Gastrocnemius medialis (tissue), 4 donors: ENCODE results near the gene IGFN1. TPM values are rescaled to one million over a fixed set of nuclear protein-coding genes. Genes with fewer than 3 reads are reported as not detected.

Experiments
- ATAC-seq, 2 donors: fragments of 150-250 bp; one replicate each; pipeline ENCODE4 v1.9.1; 2016
- DNase-seq, 2 donors: peaks; one replicate each; pipeline ENCODE4 v3.0.0-alpha.2; 2019
- H3K27ac ChIP-seq, 4 donors: fragments of 200-600 bp; sonication (generic); 1 replicate in 1 of 4; 2 replicates in 3 of 4; pipeline ENCODE4 v1.5.1; 2016 to 2018; ENCODE audit warnings: mild to moderate bottlenecking in 2 of 4, moderate library complexity in 1 of 4
- H3K27me3 ChIP-seq, 3 donors: fragments of 200-600 bp; sonication (generic) in 2 of 3; 1 replicate in 1 of 3; 2 replicates in 2 of 3; pipeline versions ENCODE4 v1.5.1 to v1.6.0; 2016 to 2019; ENCODE audit warnings: mild to moderate bottlenecking in 1 of 3, moderate library complexity in 1 of 3
- H3K36me3 ChIP-seq, 2 donors: fragments of 200-600 bp; sonication (generic) in 1 of 2; one replicate each; pipeline ENCODE4 v1.5.1; 2017 to 2018
- H3K4me1 ChIP-seq, 2 donors: fragments of 200-600 bp; sonication (generic) in 1 of 2; one replicate each; pipeline ENCODE4 v1.5.1; 2016 to 2017; ENCODE audit warnings: mild to moderate bottlenecking in 2 of 2
- H3K4me3 ChIP-seq, 4 donors: fragments of 200-600 bp; sonication (generic) in 3 of 4; 1 replicate in 1 of 4; 2 replicates in 3 of 4; pipeline ENCODE4 v1.5.1; 2016 to 2019; ENCODE audit warnings: mild to moderate bottlenecking in 2 of 4
- H3K9me3 ChIP-seq, 3 donors: fragments of 200-600 bp; sonication (generic) in 2 of 3; 1 replicate in 1 of 3; 2 replicates in 2 of 3; pipeline ENCODE4 v1.5.1; 2016 to 2019
- CTCF ChIP-seq, 5 experiments: fragments of 450-650 bp in 3 of 5; fragments of 200-600 bp in 2 of 5; sonication (generic) in 2 of 5; IDR thresholded peaks in 4 of 5; conservative IDR thresholded peaks in 1 of 5; 1 replicate in 4 of 5; 2 replicates in 1 of 5; pipeline ENCODE4 v1.5.1; 2016 to 2019; ENCODE audit warnings: antibody characterized with exemption in 5 of 5, mild to moderate bottlenecking in 3 of 5, moderate library complexity in 3 of 5
- POLR2A ChIP-seq, 2 donors: fragments of 450-650 bp; IDR thresholded peaks; one replicate each; pipeline ENCODE4 v1.6.1; 2017; ENCODE audit warnings: antibody characterized with exemption in 2 of 2, mild to moderate bottlenecking in 2 of 2, moderate library complexity in 2 of 2
- in situ Hi-C, 4 donors: fragments of 200-750 bp; cut with MboI; loops; one replicate each; pipeline versions ENCODE4 v1.15.0 to v1.8.0; 2017; ENCODE audit warnings: low sequenced_read_pairs in 4 of 4
- intact Hi-C: fragments of 100-400 bp; cut with DNase I; formaldehyde crosslinking; loops from one replicate; pipeline ENCODE4 v1.15.1; 2023; ENCODE audit warnings: low total_unique reads
- total RNA-seq, 4 donors: library from RNA; depleted of rRNA; stranded (reverse); fragments of >200 nt; gene quantifications; one replicate each; pipeline versions ENCODE4 v1.1.0 to v1.2.3, GENCODE V29; 2016

Gene IGFN1
- total RNA-seq, 4 donors from 2014 or later = 11.2 to 113 (median 27.7) TPM

- TF ChIP-seq POLR2A (IDR thresholded peaks at IDR 0.05) (no peak), CTCF (IDR thresholded peaks at IDR 0.05 in 4 of 5, conservative IDR thresholded peaks at IDR 0.05 in 1 of 5) (no peak)
- in situ Hi-C loops (loop anchor here (10.0 to 25.0 kb wide), 2 partner anchors 89 to 97 kb away; no protein-coding TSS in a partner anchor), intact Hi-C loops (no loop called here)
- no peak overlapping the region for H3K27ac ChIP-seq
- H3K4me3 ChIP-seq = no peak overlapping the region
- peaks cover 9 to 18% (median 12%) of the 10 kb centered on the region in 3 donors for H3K27me3 ChIP-seq
- no peaks in the 10 kb centered on the region for H3K4me1 ChIP-seq
- DNase-seq = no peak
- no peak for ATAC-seq
- H3K36me3 ChIP-seq = no peaks in the 10 kb centered on the region
- no peaks in the 10 kb centered on the region for H3K9me3 ChIP-seq
Observed at GRCh38 chr1:201265756-201266155, 75.1 kb downstream of the IGFN1 start.

GRCh38 chr1:201266276-201266675, 75.7 kb downstream of the IGFN1 start:
- Histone ChIP-seq H3K4me3 (no peak overlapping the region), H3K27me3 (peaks cover 4 to 13% (median 8%) of the 10 kb centered on the region in 3 donors), H3K27ac (no peak overlapping the region), H3K9me3 (no peaks in the 10 kb centered on the region), H3K36me3 (no peaks in the 10 kb centered on the region), H3K4me1 (no peaks in the 10 kb centered on the region)
- no peak for TF ChIP-seq POLR2A (IDR thresholded peaks at IDR 0.05)
- in situ Hi-C loops (loop anchor here (10.0 to 25.0 kb wide), 2 partner anchors 89 to 96 kb away; no protein-coding TSS in a partner anchor), intact Hi-C loops (no loop called here)
- ATAC-seq (no peak), DNase-seq (no peak)

GRCh38 chr1:201266774-201267173, 76.2 kb downstream of the IGFN1 start:
- TF ChIP-seq CTCF (IDR thresholded peaks at IDR 0.05 in 4 of 5, conservative IDR thresholded peaks at IDR 0.05 in 1 of 5) (no peak), POLR2A (IDR thresholded peaks at IDR 0.05) (no peak)
- H3K4me3 ChIP-seq = no peak overlapping the region
- ATAC-seq (peak; percentile 61 to 83), DNase-seq (no peak)
- peaks cover 3 to 10% (median 3%) of the 10 kb centered on the region in 3 donors for H3K27me3 ChIP-seq
- intact Hi-C loops = no loop called here
- in situ Hi-C loops = loop anchor here (10.0 to 25.0 kb wide), 2 partner anchors 88 to 96 kb away; no protein-coding TSS in a partner anchor
- no peaks in the 10 kb centered on the region for H3K4me1 ChIP-seq
- no peaks in the 10 kb centered on the region for H3K36me3 ChIP-seq
- H3K9me3 ChIP-seq = no peaks in the 10 kb centered on the region
- no peak overlapping the region for H3K27ac ChIP-seq

- intact Hi-C loops (no loop called here), in situ Hi-C loops (loop anchor here (10.0 to 25.0 kb wide), 2 partner anchors 87 to 95 kb away; no protein-coding TSS in a partner anchor)
- no peak for DNase-seq
Observed at GRCh38 chr1:201267481-201268229, 77.0 kb downstream of the IGFN1 start.

More at GRCh38 chr1:201267481-201268229, 77.0 kb downstream of the IGFN1 start:
- Histone ChIP-seq H3K27ac (no peak overlapping the region), H3K36me3 (no peaks in the 10 kb centered on the region), H3K9me3 (no peaks in the 10 kb centered on the region), H3K4me1 (no peaks in the 10 kb centered on the region), H3K4me3 (no peak overlapping the region), H3K27me3 (peaks cover 0 to 10% (median 3%) of the 10 kb centered on the region in 3 donors)
- TF ChIP-seq POLR2A (IDR thresholded peaks at IDR 0.05) (no peak), CTCF (IDR thresholded peaks at IDR 0.05 in 4 of 5, conservative IDR thresholded peaks at IDR 0.05 in 1 of 5) (no peak)
- no peak for ATAC-seq
